ENCODE results near the gene CLDN14. TPM values are rescaled to one million over a fixed set of nuclear protein-coding genes. Genes with fewer than 3 reads are reported as not detected.

CLDN14 gene
- total and polyA plus RNA-seq, 8 donors: 0.38 to 3.3 (median 0.92) TPM

- FAIRE-seq: no peak
- WGBS, 2 donors: 88 to 91% methylated on average over 16 of the region's 16 CpGs
- Histone ChIP-seq H3K4me1 (no peaks in the 10 kb centered on the region), H3K9me3 (no peaks in the 10 kb centered on the region), H3K4me3 (no peak overlapping the region), H3K27me3 (no peaks in the 10 kb centered on the region), H3K27ac (no peak overlapping the region), H3K36me3 (no peaks in the 10 kb centered on the region)
- TF ChIP-seq CTCF (IDR thresholded peaks at IDR 0.05): no peak
- no peak for DNase-seq
- intact Hi-C loops (cut with DNase I): no loop called here
- no peak for ATAC-seq
Measured at GRCh38 chr21:36491209-36491910, 11.4 kb upstream of the CLDN14 start.

GRCh38 chr21:36489776-36490165 lies 9.8 kb upstream of the CLDN14 start:
- Histone ChIP-seq H3K27ac (no peak overlapping the region), H3K36me3 (no peaks in the 10 kb centered on the region), H3K4me1 (no peaks in the 10 kb centered on the region), H3K4me3 (no peak overlapping the region), H3K27me3 (no peaks in the 10 kb centered on the region), H3K9me3 (no peaks in the 10 kb centered on the region)
- no peak for FAIRE-seq
- WGBS, 2 donors: 86 to 94% methylated on average over 7 of the region's 7 CpGs
- DNase-seq: no peak
- no peak for TF ChIP-seq CTCF (IDR thresholded peaks at IDR 0.05)
- no peak for ATAC-seq
- intact Hi-C loops (cut with DNase I): no loop called here

GRCh38 chr21:36489103-36489775 lies 9.3 kb upstream of the CLDN14 start:
- no peak overlapping the region for H3K4me3 ChIP-seq
- no peak for FAIRE-seq
- intact Hi-C loops (cut with DNase I): no loop called here
- no peak for ATAC-seq
- H3K27me3 ChIP-seq: no peaks in the 10 kb centered on the region
- WGBS, 2 donors: 71 to 75% methylated on average over 10 of the region's 10 CpGs
- H3K27ac ChIP-seq: no peak overlapping the region
- no peaks in the 10 kb centered on the region for H3K4me1 ChIP-seq
- TF ChIP-seq CTCF (IDR thresholded peaks at IDR 0.05): no peak
- H3K9me3 ChIP-seq: no peaks in the 10 kb centered on the region
- DNase-seq: no peak
- no peaks in the 10 kb centered on the region for H3K36me3 ChIP-seq

- intact Hi-C loops (cut with DNase I): no loop called here
- TF ChIP-seq CTCF (IDR thresholded peaks at IDR 0.05): no peak
- H3K9me3 ChIP-seq: no peaks in the 10 kb centered on the region
- no peak overlapping the region for H3K4me3 ChIP-seq
- no peaks in the 10 kb centered on the region for H3K36me3 ChIP-seq
- no peaks in the 10 kb centered on the region for H3K27me3 ChIP-seq
- no peaks in the 10 kb centered on the region for H3K4me1 ChIP-seq
- no peak overlapping the region for H3K27ac ChIP-seq
- peak in 5 of 6 donors; percentile 30 to 76 (median 49) for DNase-seq
- WGBS, 2 donors: 29 to 34% methylated on average over 6 of the region's 6 CpGs
- FAIRE-seq: no peak
- peak in 3 of 4 donors; percentile 70 to 76 (median 73) for ATAC-seq
Measured at GRCh38 chr21:36487641-36488307, 7.9 kb upstream of the CLDN14 start.

All from pancreas (tissue), 10 donors.